Vagina (tissue), 2 donors: ENCODE results near the gene NPBWR2.

Source experiments
- POLR2A ChIP-seq, 2 donors: fragments of 450-650 bp; IDR thresholded peaks; one replicate each; pipeline ENCODE4 v1.6.1; 2017; ENCODE audit warnings: antibody characterized with exemption in 2 of 2, mild to moderate bottlenecking in 2 of 2, moderate library complexity in 2 of 2
- POLR2AphosphoS5 ChIP-seq, 2 donors: sonication (generic); formaldehyde crosslinking; IDR thresholded peaks; one replicate each; pipeline ENCODE4 v1.9.0; 2017; ENCODE audit warnings: antibody characterized with exemption in 2 of 2, mild to moderate bottlenecking in 2 of 2, low read depth in 1 of 2; ENCODE audit not compliant: insufficient read depth in 1 of 2
- TF ChIP-seq, protein P1 (sequence below), 3 experiments: fragments of 450-650 bp in 2 of 3; fragments of 200-600 bp in 1 of 3; sonication (generic) in 1 of 3; IDR thresholded peaks; one replicate each; pipeline ENCODE4 v1.5.1; 2017 to 2019; ENCODE audit warnings: antibody characterized with exemption in 3 of 3, mild to moderate bottlenecking in 2 of 3, moderate library complexity in 2 of 3

DNA sequence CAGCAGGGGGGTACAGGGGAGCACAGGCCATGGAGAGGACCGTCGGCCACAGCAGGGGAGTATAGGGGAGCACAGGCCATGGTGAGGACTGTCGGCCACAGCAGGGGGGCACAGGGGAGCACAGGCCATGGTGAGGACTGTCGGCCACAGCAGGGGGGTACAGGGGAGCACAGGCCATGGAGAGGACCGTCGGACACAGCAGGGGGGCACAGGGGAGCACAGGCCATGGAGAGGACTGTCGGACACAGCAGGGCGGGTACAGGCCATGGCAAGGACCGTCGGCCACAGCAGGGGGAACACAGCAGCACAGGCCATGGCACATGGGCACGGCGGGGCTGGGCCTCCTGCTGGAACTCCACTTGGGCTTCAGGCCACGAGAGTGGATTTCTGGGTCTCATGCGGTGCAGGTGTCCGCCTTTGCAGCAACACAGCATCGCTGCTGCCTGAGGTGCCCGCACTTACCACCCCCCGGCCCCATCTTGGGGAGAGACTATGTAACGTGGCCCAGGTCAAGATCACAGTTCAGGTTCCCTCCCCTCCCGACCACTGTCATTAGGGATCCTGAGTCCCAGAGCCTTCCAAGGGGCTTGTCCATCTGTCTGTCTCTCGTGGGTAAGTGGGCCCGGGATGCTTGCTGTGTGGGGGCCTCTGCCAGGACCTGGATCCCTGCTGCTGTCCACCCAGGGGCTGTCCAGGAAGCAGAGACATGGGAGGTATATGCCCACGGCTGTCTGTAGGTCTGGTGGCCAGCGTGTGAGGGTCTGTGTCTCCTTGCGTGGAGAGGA is 2.5 kb downstream of the NPBWR2 start:
- TF ChIP-seq, protein P1, sequence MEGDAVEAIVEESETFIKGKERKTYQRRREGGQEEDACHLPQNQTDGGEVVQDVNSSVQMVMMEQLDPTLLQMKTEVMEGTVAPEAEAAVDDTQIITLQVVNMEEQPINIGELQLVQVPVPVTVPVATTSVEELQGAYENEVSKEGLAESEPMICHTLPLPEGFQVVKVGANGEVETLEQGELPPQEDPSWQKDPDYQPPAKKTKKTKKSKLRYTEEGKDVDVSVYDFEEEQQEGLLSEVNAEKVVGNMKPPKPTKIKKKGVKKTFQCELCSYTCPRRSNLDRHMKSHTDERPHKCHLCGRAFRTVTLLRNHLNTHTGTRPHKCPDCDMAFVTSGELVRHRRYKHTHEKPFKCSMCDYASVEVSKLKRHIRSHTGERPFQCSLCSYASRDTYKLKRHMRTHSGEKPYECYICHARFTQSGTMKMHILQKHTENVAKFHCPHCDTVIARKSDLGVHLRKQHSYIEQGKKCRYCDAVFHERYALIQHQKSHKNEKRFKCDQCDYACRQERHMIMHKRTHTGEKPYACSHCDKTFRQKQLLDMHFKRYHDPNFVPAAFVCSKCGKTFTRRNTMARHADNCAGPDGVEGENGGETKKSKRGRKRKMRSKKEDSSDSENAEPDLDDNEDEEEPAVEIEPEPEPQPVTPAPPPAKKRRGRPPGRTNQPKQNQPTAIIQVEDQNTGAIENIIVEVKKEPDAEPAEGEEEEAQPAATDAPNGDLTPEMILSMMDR (IDR thresholded peaks at IDR 0.05) = no peak
- no peak for TF ChIP-seq POLR2A (IDR thresholded peaks at IDR 0.05)
- TF ChIP-seq POLR2AphosphoS5 (IDR thresholded peaks at IDR 0.05; ENCODE audit: insufficient read depth in 1 of 2, low read depth in 1 of 2) = no peak
